Activated T-cell treated with anti-CD3 and anti-CD28 coated beads for 4 hours (primary cell): Measurements from ENCODE around the gene RADIL.

Experiments
- DNase-seq: peaks from one replicate; pipeline ENCODE4 v3.0.0-alpha.2; 2020

Gene RADIL

DNA sequence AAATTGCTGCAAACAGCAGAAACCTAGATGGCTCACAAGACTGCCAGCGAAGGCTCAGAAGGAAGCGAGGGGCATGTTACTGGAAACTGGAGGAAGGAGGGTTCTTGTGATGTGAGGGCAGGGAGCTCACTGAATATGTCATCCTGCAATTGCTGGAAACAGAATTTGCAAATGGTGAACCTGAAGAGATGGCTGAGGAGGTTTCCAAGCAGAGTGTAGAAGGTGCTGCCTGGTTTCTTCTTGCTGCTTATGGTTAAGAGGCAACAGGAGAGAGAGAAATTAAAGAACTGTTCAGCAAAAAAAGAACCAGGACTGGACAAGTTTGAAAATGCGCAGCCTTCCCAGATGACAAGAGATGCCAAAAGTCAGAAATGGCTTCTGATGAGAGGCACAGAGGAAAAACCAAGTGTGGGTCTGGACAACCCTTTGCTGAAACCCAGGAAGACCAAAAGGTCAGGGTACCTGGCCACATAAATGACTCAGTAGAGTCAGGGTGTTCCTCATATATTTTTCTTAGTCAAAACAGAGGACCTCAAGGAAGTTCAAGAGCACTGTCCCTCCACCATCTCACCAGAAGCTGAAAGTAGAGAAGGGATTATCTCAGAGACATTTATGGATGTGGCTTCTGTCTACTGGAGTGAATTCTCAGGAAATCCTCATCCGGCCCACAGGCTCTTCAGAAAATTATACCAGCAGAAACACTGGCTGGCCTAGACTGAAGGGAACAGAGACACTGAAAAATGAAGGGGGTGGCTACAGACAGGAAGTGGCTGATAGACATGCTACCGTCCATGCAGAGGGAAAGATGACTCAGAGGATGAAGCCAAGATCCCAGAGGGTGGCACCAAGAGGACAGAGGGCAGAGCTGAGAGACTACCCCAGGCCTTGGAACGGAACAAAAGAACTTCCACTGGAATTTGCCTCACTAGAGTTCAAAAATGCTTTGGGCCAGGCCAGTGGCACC lies 31.8 kb downstream of the RADIL start:
- no peak for DNase-seq

DNA sequence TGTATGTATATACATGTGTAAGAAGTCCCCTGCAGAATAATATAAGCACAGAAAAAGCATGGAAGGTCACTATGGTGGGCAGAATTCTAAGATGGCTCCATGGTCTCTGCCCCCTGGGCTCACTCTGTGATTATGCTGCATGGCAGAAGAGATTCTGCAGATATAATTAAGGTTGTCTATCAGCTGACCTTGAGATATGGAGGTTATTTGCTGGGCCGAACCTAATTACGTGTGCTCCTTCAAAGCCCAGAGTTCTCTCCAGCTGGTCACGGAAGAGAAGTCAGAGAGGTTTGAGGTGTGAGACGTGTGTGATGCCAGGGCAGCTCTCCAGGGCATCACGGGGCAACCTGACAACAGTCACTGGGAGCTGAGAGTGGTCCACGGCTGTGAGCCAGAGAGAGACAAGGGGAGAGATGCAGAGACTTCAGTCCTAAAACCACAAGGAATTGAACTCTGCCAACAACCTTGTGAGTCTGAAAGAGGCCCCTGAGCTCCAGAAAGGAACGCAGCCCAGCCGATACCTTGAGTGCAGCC lies 33.2 kb downstream of the RADIL start:
- no peak for DNase-seq

DNA sequence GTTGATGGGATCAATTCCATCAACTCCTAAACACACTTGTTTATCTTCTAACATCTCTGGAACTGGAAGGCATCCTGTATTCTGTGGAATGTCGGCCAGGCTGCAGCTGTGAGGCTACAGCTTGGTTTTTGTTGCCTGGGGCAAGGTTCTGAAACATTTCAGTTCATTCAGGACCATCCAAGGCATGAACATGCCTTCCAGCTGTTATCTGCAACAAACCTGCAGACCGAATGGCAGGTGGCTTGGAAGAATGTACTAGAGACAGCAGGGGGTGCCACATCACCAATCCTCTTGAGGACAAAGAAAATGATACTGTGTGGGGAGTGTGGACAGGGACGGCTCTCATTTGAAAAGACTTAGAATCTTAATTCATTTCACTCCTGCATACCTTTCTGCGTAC lies 34.1 kb downstream of the RADIL start:
- no peak for DNase-seq

DNA sequence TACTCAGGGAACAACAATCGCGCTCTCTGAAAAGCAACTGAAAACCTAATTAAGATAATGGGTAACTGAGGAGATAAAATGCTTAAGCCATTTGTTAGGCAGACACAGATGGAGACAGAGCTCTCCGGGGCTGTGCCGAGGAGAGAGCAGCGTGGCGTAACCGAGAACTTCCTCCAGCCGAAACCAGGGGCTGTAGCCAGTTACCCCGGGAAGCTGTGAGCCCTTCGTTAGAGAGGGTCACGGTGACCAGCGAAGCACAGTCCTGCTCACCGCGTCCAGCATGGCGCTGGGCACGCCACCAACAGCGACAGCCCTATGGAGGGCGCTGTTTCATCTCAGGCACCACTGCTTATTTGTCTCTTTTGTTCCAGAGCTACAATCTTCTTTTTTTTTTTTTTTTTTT lies 37.8 kb downstream of the RADIL start:
- no peak for DNase-seq

DNA sequence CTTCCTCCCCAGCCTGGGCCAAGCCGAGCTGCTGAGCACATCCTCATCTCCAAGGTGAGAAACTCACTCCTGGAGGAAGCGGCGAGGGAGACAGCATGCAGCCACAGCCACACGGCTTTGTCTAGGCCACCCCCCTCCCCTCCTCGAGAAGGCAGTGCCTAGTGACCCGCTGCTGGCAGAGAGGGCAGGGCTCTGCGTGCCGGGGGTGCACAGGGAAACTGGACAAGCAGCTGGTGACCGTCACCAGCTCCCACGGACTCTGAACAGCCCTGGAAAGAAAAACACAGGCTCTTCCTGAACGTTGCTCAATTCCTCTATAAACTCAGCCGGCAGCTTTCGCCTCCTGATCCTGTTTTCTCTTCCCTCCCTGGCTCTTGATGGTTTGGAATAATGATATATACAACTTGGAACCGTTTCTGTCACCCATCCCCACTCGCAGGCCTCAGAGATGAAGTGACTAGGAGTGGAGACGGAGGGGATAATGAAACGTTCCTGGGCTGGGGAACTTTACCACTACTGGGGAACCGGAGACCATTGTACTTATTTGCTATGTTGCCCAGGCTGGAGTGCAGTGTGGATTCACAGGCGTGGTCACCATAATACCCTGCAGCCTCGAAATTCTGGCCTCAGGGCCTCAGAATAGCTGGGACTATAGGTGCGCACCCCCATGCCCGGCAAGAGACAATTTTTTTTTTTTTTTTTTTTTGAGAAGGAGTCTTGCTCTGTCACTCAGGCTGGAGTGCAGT lies 41.0 kb downstream of the RADIL start:
- DNase-seq, result no peak

DNA sequence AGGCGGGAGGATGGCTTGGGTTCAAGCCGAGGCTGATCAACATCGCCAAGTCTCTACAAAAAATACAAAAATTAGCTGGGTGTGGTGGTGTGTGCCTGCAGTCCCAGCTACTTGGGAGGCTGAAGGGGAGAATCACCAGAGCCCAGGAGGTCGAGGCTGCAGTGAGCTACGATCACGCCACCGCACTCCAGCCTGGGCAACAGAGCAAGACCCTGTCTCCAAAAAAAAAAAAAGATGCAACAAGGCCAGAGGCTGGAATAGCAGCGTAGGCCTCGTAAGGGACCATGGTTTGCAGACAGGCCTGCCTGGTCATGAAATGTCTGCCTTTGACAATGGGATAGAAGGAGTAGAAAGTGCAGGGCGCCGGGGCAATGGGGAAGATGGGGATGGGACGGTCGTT lies 41.7 kb downstream of the RADIL start:
- no peak for DNase-seq

DNA sequence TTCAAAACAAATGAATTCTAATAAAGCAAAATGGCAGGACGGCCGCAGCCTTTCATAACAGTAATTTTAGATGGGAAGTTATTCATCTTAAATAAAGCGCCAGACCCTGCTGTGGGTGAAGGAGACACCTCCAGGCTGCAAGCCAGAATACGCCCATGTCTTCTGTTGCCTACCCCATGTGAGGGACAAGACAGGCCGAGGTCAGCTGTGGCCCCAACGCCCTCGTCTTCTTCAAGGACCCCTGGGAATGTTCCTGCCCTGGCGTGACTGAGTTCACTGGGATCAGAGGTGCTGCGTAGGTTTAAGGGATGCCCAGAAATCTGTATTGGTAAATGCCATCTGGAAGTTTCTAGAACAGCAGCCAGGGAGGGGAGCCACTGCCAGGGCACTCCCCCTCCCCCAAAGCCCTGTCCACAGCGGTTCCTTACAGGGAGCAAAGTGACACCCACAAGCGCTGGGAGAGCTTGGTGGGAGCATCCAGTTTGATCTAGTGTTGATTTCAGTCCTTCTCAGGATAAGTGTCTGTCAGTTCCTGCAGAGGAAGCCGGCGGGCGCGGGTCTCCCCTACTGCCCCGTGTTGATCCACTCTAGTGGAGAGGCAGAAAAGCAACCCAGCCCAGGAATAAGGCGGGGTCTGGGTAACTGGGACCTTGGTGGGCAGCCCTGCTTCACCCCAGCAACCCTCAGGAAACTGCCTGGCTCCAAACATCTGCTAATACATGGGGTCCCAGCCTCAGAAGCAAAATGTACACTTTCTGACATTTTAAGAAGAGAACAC lies 42.3 kb downstream of the RADIL start:
- DNase-seq, result no peak

DNA sequence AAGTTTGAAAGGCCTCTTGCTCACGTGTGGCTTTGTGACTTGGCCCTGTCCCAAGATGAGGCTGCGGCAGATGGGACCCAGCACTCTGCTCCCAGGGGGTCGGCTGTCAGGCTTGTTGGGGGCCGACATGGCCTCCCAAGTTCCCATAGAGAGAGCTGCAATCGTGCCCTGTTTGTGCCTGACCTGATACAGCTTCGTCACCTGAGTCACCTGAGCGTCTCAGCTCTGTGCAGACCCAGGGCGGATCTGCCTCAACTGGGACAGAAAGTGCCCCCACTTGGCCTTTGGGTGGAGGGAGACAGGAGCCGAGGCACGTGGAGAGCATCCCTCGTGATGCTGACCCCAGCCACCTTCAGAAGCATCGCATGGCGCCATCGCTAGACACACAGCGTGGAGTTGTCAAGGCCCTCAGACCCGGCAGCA lies 43.4 kb downstream of the RADIL start:
- no peak for DNase-seq

DNA sequence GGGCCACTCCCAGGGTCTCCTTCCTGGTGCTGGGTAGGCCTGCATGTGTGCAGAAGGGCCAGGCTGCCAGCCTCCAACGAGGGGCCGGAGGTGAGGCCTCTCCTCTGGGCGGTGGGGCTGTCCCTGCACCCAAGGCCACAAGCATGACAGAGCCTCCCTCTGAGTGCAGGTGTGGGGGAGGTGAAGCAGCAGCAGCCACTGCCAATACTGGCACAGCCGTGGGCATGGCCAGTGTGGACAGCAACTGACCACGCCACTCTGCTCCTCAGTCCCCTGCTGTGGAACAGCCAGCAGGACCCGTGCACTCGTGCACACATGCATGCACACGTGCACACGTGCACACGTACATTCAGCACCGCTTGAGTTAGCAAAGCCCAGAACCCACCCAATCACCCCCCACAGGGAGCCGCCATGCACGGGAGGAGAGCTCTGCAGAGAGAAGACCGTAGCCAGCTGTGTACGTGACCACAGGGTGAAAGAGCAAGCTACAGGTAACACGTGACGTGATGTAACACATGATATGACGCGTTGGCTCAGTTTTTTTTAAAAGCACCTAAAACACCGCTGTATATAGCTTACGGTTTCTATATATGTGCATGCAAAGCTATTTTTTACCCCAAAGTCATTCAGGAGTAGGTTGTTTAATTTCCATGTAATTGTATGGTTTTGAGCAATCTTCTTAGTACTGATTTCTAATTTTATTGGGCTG lies 44.7 kb downstream of the RADIL start:
- DNase-seq, result no peak

DNA sequence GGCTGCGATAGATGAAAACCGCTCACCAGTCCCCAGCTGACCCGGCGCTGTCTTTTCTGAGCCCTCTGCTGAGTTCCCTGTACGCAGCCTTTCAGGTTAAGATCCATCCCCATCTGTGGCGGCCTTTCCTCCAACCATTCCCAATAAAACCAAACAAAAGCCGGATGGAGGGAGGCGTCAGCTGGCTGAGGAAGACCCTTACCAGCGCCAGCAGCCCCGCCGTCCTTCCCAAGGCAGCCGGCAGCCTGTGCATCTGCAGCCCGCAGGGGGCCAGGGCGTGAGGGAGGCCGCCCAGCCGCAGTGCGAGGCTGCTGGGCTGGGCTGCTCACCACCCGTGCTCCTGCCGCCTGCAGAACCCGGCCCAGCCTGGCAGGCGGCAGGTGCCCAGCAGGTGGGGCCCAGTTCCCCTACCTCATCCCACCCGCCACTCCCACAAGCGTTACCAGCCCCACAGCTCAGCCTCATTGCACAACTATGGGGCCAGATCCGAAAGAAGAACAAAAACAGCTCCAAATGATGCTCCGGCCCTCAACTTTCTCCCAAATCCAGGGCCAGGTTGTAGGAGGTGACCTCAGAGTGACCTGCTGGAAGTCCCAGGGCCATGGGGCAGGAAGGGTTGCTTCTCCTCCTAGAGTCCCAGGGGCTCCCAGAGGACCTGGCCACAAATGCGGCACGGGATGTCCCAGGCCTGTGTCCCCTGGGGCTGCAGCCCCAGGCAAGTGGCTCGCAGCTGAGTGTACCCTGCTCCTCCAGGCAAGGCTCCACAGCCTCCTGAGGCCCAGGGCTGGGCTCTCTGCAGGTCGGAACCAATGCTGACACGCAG lies 45.5 kb downstream of the RADIL start:
- DNase-seq, result no peak

DNA sequence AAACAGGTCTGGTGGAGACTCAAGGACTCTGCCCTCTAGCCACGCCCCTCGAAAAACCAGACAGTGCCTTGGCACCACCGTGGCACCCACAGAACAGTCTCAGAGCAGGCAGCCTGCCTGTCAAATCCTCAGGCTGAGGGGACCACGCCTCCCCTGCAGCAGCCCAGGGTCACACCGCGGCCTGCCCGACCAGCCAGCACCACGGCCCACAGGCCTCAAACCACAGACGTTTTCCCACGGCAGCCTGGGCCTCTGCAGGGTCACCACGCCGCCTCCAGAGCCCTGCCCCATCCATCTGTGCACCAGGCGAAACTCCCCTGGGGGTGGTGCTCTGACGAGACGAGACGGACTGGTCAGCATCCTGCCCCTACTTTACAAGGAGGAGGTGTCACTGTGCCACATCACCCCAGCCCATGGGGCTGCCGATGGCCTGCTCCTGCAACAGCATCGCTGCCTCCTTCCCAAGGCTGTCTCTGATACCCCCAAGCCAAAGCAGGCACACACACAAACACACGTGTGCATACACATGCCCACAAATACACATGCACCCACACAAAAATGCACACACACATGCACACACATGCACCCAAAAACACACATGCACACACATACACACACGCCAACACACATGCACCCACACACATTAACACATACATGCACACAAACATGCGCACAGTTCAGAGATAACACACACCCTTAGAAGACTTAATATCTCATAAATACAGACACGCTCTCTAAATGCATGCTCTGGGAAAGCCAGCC lies 46.3 kb downstream of the RADIL start:
- no peak for DNase-seq

DNA sequence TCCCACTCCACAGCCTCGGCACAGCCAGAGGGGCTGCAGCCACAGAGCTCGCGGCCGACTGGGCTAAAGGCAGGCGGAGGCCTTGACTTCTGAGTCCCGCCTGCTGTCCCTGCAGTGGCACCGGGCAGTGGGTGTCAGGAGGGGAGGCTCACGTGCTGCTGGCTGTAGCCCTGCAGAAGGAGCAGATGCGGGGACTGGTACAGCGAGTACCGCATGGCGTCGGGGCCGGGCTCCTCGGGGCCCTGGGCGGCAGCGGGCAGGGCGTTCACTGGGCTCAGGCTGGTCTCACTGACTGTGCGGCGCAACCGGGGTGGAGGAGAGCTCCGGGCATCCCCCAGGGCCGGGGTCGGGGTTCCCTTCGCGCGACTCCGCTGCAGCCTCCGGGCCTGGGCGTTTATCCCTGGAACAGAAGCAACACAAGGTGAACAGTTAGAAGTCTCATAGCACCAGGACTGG lies 47.3 kb downstream of the RADIL start:
- DNase-seq, result no peak

DNA sequence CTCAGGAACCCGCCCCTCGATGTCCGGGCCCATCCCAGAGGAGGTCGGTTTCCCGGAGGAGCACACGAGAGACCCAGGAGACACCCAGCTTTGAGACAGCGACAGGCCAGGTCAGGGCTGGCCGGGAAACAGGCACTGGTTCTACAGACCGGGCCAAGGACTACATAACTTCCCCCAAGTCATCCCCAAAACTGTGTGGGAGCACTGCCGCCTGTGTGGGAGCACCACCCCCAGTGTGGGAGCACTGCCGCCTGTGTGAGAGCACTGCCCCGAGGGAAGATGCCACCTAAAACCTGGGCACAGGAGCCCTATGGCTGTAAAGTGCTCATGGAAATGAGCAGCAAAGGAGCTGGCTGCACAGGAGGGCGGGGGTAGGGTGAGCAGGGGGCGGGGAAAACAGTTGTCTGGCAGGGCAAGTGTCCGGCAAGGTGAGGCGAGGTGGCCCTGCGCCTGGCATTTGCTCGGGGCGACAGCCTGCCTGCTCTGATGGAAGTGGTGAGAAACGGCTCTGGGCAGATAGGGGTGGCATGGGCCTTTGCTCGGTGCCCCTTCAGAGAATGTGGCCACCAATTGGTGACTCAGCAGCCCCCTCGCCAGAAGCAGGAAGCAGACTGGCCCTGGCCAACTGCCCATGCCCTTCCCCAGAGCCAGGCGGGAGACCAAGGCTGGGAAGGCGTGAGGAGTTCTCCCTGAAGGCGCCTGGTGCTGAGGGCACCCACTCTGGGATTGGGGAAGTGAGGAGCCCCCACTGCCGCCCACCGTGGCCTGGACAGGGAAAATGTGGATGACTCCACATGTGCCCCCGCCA lies 47.9 kb downstream of the RADIL start:
- DNase-seq, result no peak

DNA sequence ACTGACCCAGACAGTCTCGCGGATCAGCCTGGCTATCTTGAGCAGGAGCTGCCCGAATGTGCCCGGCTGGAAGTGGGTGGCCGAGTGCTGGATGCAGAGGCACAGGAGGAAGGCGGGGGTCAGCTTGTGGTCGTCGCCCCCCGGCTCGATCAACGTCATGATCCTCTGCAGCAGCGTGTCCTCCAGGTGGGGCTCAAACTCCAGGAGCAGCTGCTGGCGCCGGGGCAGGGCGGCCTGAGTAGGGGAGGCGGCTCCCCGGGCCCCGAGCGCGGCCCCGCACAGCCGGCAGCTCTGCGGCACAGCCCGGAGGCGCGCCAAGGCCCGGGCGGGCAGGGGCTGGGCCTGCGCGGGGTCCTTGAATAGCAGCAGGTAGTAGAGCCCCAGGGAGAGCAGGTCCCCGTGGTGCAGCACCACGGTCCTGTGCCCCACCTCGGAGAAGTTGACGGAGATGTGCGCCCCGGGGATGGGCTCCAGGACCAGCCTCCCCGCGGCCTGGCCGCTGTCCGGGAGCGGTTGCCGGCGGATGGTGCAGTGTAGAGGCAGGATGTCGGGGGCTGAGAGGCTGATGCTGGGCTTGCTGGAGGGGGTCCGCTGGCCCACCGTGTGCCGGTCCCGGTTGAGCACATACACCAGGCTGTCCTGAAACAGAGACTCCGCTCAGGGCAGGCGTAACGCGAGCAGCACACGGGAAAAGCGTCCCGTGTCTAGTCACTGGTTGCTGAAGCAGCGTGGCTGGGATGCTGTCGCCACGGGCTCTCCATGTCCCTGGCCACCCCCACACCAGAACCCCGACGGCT lies 48.7 kb downstream of the RADIL start:
- no peak for DNase-seq

DNA sequence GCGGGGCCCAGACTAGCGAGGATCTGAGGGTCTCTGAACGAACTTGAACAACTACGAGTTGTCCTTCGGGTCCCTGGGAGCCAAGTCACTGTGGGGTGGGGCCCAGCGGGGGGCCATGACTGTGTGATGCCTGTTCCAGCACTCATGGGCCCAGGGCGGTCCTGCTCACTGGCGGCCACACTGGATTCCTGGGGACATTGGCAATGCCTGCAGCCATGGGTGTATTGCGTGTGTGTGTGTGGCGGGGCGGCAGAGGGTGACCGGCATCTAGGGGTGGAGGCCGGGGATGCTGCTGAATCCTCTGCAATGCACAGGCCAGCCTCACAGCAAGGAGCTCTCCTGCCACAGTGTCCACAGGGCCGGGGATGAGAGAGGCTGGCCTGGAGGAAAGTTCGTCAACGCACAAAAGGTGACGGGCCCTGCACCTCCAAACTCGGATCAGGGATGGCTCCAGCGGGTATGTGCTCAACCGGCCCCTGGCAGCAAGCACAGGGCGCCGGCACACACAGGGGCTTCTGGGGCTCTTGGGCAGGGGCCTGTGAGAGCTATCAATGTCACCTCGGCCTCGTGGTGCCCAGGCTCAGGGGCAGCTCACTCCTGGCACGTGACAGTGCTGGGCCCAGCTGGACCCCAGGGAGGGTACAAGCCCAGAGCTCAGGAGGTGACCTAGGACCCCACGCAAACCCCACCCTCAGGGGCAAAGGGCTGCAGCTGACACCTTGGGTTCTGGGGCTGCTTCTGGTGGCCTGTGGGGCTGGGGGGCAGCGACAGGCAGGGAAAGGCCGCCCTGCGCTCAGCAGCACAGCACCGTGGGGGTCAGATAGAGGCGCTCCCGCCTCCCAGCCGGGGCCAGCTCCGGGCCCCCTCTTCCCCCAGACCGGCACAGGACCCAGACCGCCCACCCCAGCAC lies 49.6 kb downstream of the RADIL start:
- no peak for DNase-seq

DNA sequence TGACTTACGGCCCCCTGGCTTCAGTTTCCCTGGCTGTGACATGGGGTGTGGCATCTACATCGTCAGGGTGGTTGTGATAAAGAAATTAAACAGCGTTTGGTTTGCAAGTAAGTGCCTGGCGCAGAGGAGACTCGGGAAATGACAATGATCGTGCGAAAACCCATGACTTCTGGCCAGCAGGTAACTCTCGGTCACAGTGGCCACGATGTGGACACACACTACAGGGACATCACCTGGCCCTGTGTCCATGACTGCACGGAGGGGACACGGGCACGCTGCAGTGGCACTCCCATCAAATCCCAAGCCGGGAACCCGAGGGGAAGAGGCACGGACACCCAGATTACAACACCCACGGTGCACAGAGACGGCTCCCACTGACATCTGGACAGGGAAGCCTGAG lies 50.3 kb downstream of the RADIL start:
- DNase-seq, result no peak

DNA sequence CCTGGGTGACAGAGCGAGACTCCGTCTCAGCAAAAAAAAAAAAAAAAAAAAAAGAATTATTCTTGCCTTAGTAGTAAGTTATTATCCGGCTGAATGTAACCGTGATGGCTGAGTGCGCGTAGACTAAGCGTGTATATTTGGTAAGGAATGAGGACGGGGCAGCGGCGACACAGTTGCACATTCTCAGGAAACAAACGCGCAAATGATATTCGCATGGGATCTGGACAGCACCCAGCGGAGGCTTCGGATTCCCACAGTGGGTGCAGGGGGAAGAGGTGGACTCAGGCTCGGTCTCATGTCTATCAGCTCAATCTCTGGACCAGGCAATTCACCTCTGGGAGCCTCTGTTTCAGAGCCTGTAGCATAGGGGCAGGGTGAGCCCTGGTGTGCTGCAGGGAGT lies 50.8 kb downstream of the RADIL start:
- no peak for DNase-seq
